Stimulated activated CD4-positive, alpha-beta T cell treated with anti-CD3 and anti-CD28 coated beads, Interleukin-1b, Interleukin-23, amount 100 ng/mL, for 24 hours (primary cell): Measurements from ENCODE around the gene FGGY.
"Not testable (repeated sequence)": the region's sequence is repeated elsewhere in the genome, so short reads cannot be mapped to it uniquely, and the experiment has no call there.

Experiments used
- DNase-seq, 4 experiments: peaks; one replicate each; pipeline ENCODE4 v3.0.0-alpha.2; 2020; ENCODE audit warnings: low read depth in 4 of 4, low spot score in 1 of 4

Gene FGGY

GRCh38 chr1:59539961-59540681 lies 243.2 kb downstream of the FGGY start:
- DNase-seq, result no peak

GRCh38 chr1:59541161-59541560 lies 244.3 kb downstream of the FGGY start:
- DNase-seq, result no peak

- DNase-seq, result no peak
Observed at GRCh38 chr1:59541891-59542290, 245.0 kb downstream of the FGGY start.

GRCh38 chr1:59543211-59543668 lies 246.3 kb downstream of the FGGY start:
- DNase-seq, result no peak

GRCh38 chr1:59544615-59545293 lies 247.9 kb downstream of the FGGY start:
- DNase-seq, result no peak

GRCh38 chr1:59545830-59546229 lies 248.9 kb downstream of the FGGY start:
- no peak for DNase-seq

- no peak for DNase-seq
Observed at GRCh38 chr1:59549066-59549837, 252.4 kb downstream of the FGGY start.

- DNase-seq, result no peak
Observed at GRCh38 chr1:59549903-59550302, 253.0 kb downstream of the FGGY start.

- DNase-seq, result no peak
Observed at GRCh38 chr1:59552007-59552406, 255.1 kb downstream of the FGGY start.

GRCh38 chr1:59553371-59553770 lies 256.5 kb downstream of the FGGY start:
- DNase-seq, result no peak

- DNase-seq, result no peak
Observed at GRCh38 chr1:59554011-59554663, 257.2 kb downstream of the FGGY start.

GRCh38 chr1:59554752-59555151 lies 257.9 kb downstream of the FGGY start:
- no peak for DNase-seq

- no peak for DNase-seq
Observed at GRCh38 chr1:59556398-59556797, 259.5 kb downstream of the FGGY start.

- DNase-seq, result no peak
Observed at GRCh38 chr1:59556802-59557548, 260.1 kb downstream of the FGGY start.

GRCh38 chr1:59557549-59557885 lies 260.6 kb downstream of the FGGY start:
- no peak for DNase-seq

GRCh38 chr1:59558580-59558979 lies 261.7 kb downstream of the FGGY start:
- not testable (repeated sequence) for DNase-seq

GRCh38 chr1:59560807-59561450 lies 264.0 kb downstream of the FGGY start:
- DNase-seq, result no peak

GRCh38 chr1:59561796-59562195 lies 264.9 kb downstream of the FGGY start:
- no peak for DNase-seq

- no peak for DNase-seq
Observed at GRCh38 chr1:59564192-59564891, 267.4 kb downstream of the FGGY start.
